Effector memory CD4-positive, alpha-beta T cell (primary cell): Measurements from ENCODE around the gene TRMT11.
"Not testable (repeated sequence)": the region's sequence is repeated elsewhere in the genome, so short reads cannot be mapped to it uniquely, and the experiment has no call there.

Experiments
- DNase-seq, 3 donors: peaks; one replicate each; pipeline ENCODE4 v3.0.0-alpha.2; 2020
- H3K27ac ChIP-seq: 2 replicates; pipeline ENCODE4 v1.7.0; 2013; ENCODE audit warnings: mild to moderate bottlenecking, low read length, moderate library complexity; ENCODE audit not compliant: insufficient read depth, poor library complexity, severe bottlenecking
- H3K27me3 ChIP-seq: replicated peaks from 2 replicates; pipeline ENCODE4 v1.7.0; 2013; ENCODE audit warnings: mild to moderate bottlenecking, low read length; ENCODE audit not compliant: insufficient read depth, control insufficient read depth, poor library complexity, severe bottlenecking
- H3K36me3 ChIP-seq: 2 replicates; pipeline ENCODE4 v1.7.0; 2013; ENCODE audit warnings: mild to moderate bottlenecking, low read length, moderate library complexity; ENCODE audit not compliant: control insufficient read depth, insufficient read depth
- H3K4me1 ChIP-seq: 2 replicates; pipeline ENCODE4 v1.7.0; 2013; ENCODE audit warnings: low read length, mild to moderate bottlenecking; ENCODE audit not compliant: control insufficient read depth, insufficient read depth, poor library complexity, severe bottlenecking
- H3K4me3 ChIP-seq: 2 replicates; pipeline ENCODE4 v1.7.0; 2013; ENCODE audit warnings: low read length, low read depth, mild to moderate bottlenecking; ENCODE audit not compliant: insufficient read depth, poor library complexity, severe bottlenecking
- H3K9me3 ChIP-seq: 2 replicates; pipeline ENCODE4 v1.7.0; 2013; ENCODE audit warnings: mild to moderate bottlenecking, low read length, moderate library complexity; ENCODE audit not compliant: control insufficient read depth

TRMT11 gene

GRCh38 chr6:126054258-126054702 is 67.9 kb downstream of the TRMT11 start:
- Histone ChIP-seq H3K9me3 (no peaks in the 10 kb centered on the region), H3K27ac (no peak overlapping the region), H3K4me3 (no peak overlapping the region), H3K4me1 (no peaks in the 10 kb centered on the region), H3K36me3 (no peaks in the 10 kb centered on the region), H3K27me3 (no peaks in the 10 kb centered on the region)
- DNase-seq = no peak

GRCh38 chr6:126054802-126055201 is 68.5 kb downstream of the TRMT11 start:
- no peak overlapping the region for H3K27ac ChIP-seq
- H3K4me1 ChIP-seq = no peaks in the 10 kb centered on the region
- H3K27me3 ChIP-seq = no peaks in the 10 kb centered on the region
- no peak for DNase-seq
- H3K9me3 ChIP-seq = no peaks in the 10 kb centered on the region
- no peaks in the 10 kb centered on the region for H3K36me3 ChIP-seq
- H3K4me3 ChIP-seq = no peak overlapping the region

GRCh38 chr6:126055449-126055848 is 69.1 kb downstream of the TRMT11 start:
- H3K4me3 ChIP-seq = no peak overlapping the region
- no peak overlapping the region for H3K27ac ChIP-seq
- no peaks in the 10 kb centered on the region for H3K4me1 ChIP-seq
- no peaks in the 10 kb centered on the region for H3K27me3 ChIP-seq
- no peaks in the 10 kb centered on the region for H3K9me3 ChIP-seq
- H3K36me3 ChIP-seq = no peaks in the 10 kb centered on the region
- DNase-seq = no peak

- no peaks in the 10 kb centered on the region for H3K36me3 ChIP-seq
- no peaks in the 10 kb centered on the region for H3K4me1 ChIP-seq
- no peak overlapping the region for H3K4me3 ChIP-seq
- no peaks in the 10 kb centered on the region for H3K27me3 ChIP-seq
- no peak overlapping the region for H3K27ac ChIP-seq
- no peaks in the 10 kb centered on the region for H3K9me3 ChIP-seq
- DNase-seq = no peak
Measured at GRCh38 chr6:126056355-126057004, 70.1 kb downstream of the TRMT11 start.

- not testable (repeated sequence) for H3K27me3 ChIP-seq, H3K27ac ChIP-seq, H3K4me1 ChIP-seq, H3K36me3 ChIP-seq, H3K9me3 ChIP-seq, H3K4me3 ChIP-seq, DNase-seq
Measured at GRCh38 chr6:126058085-126058484, 71.7 kb downstream of the TRMT11 start.

- DNase-seq = no peak
- Histone ChIP-seq H3K4me3 (no peak overlapping the region), H3K27me3 (no peaks in the 10 kb centered on the region), H3K27ac (no peak overlapping the region), H3K4me1 (no peaks in the 10 kb centered on the region), H3K9me3 (no peaks in the 10 kb centered on the region), H3K36me3 (no peaks in the 10 kb centered on the region)
Measured at GRCh38 chr6:126060400-126060799, 74.1 kb downstream of the TRMT11 start.

- no peak for DNase-seq
- Histone ChIP-seq H3K4me3 (no peak overlapping the region), H3K9me3 (peaks cover 6% of the 10 kb centered on the region), H3K4me1 (no peaks in the 10 kb centered on the region), H3K36me3 (no peaks in the 10 kb centered on the region), H3K27ac (no peak overlapping the region), H3K27me3 (no peaks in the 10 kb centered on the region)
Measured at GRCh38 chr6:126063512-126064146, 77.3 kb downstream of the TRMT11 start.

GRCh38 chr6:126064257-126064747 is 78.0 kb downstream of the TRMT11 start:
- Histone ChIP-seq H3K9me3 (peaks cover 6% of the 10 kb centered on the region), H3K4me3 (no peak overlapping the region), H3K27me3 (no peaks in the 10 kb centered on the region), H3K36me3 (no peaks in the 10 kb centered on the region), H3K4me1 (no peaks in the 10 kb centered on the region), H3K27ac (no peak overlapping the region)
- no peak for DNase-seq

GRCh38 chr6:126064748-126065401 is 78.5 kb downstream of the TRMT11 start:
- no peak for DNase-seq
- Histone ChIP-seq H3K27ac (no peak overlapping the region), H3K4me1 (no peaks in the 10 kb centered on the region), H3K9me3 (peaks cover 6% of the 10 kb centered on the region), H3K36me3 (no peaks in the 10 kb centered on the region), H3K27me3 (no peaks in the 10 kb centered on the region), H3K4me3 (no peak overlapping the region)
